Measurements from ENCODE around the gene HAND1. TPM values are rescaled to one million over a fixed set of nuclear protein-coding genes. Genes with fewer than 3 reads are reported as not detected.

The HAND1 gene
- total RNA-seq, 1 experiment from 2014 or later, result not detected

GRCh38 chr5:154435226-154435625 lies 42.8 kb downstream of the HAND1 start:
- H3K4me1 Mint-ChIP-seq (ENCODE audit: insufficient read depth, unreplicated experiment), result no peaks in the 10 kb centered on the region
- ChIA-PET POLR2A (no interaction called here), CTCF (no interaction called here)
- BruUV-seq (replicated peaks), result no TSS peak
- no peak for DNase-seq (ENCODE audit: unreplicated experiment)
- intact Hi-C loops (cut with micrococcal nuclease), result no loop called here
- H3K27me3 Mint-ChIP-seq (ENCODE audit: insufficient read depth, unreplicated experiment), result no peaks in the 10 kb centered on the region
- no peaks in the 10 kb centered on the region for H3K9me3 Mint-ChIP-seq (ENCODE audit: unreplicated experiment)
- no peak overlapping the region for H3K4me3 Mint-ChIP-seq (ENCODE audit: unreplicated experiment)
- peaks cover 49% of the 10 kb centered on the region for H3K36me3 Mint-ChIP-seq (ENCODE audit: insufficient read depth, unreplicated experiment)
- no peak for TF ChIP-seq CTCF (IDR thresholded peaks at IDR 0.05; ENCODE audit: unreplicated experiment)
- H3K27ac Mint-ChIP-seq (ENCODE audit: low read depth, unreplicated experiment), result no peak overlapping the region

GRCh38 chr5:154430961-154431630 lies 46.9 kb downstream of the HAND1 start:
- no peaks in the 10 kb centered on the region for H3K9me3 Mint-ChIP-seq (ENCODE audit: unreplicated experiment)
- ChIA-PET POLR2A (interaction anchor here (1.2 to 1.3 kb wide), 2 partner anchors 15 to 63 kb away, joined by 4 to 6 read pairs; partner anchors contain the start of gene SAP30L), CTCF (interaction anchor here (0.6 to 4.7 kb wide), 11 partner anchors 9 to 1926 kb away, joined by 3 to 31 read pairs (median 5); no protein-coding TSS in a partner anchor)
- H3K4me3 Mint-ChIP-seq (ENCODE audit: unreplicated experiment), result no peak overlapping the region
- intact Hi-C loops (cut with micrococcal nuclease), result no loop called here
- TF ChIP-seq CTCF (IDR thresholded peaks at IDR 0.05; ENCODE audit: unreplicated experiment), result no peak
- H3K36me3 Mint-ChIP-seq (ENCODE audit: insufficient read depth, unreplicated experiment), result peaks cover 19% of the 10 kb centered on the region
- DNase-seq (ENCODE audit: unreplicated experiment), result no peak
- H3K27ac Mint-ChIP-seq (ENCODE audit: low read depth, unreplicated experiment), result no peak overlapping the region
- H3K27me3 Mint-ChIP-seq (ENCODE audit: insufficient read depth, unreplicated experiment), result no peaks in the 10 kb centered on the region
- no peaks in the 10 kb centered on the region for H3K4me1 Mint-ChIP-seq (ENCODE audit: insufficient read depth, unreplicated experiment)
- no TSS peak for BruUV-seq (replicated peaks)

GRCh38 chr5:154430466-154430865 lies 47.6 kb downstream of the HAND1 start:
- DNase-seq (ENCODE audit: unreplicated experiment), result no peak
- POLR2A ChIA-PET, result interaction anchor here (0.9 to 1.3 kb wide), 2 partner anchors 16 to 213 kb away, joined by 3 to 6 read pairs; partner anchors contain the start of gene SAP30L
- Mint-ChIP-seq H3K27ac (ENCODE audit: low read depth, unreplicated experiment) (no peak overlapping the region), H3K4me1 (ENCODE audit: insufficient read depth, unreplicated experiment) (no peaks in the 10 kb centered on the region), H3K4me3 (ENCODE audit: unreplicated experiment) (no peak overlapping the region), H3K36me3 (ENCODE audit: insufficient read depth, unreplicated experiment) (peaks cover 14% of the 10 kb centered on the region), H3K9me3 (ENCODE audit: unreplicated experiment) (no peaks in the 10 kb centered on the region), H3K27me3 (ENCODE audit: insufficient read depth, unreplicated experiment) (no peaks in the 10 kb centered on the region)
- BruUV-seq (replicated peaks), result no TSS peak
- TF ChIP-seq CTCF (IDR thresholded peaks at IDR 0.05; ENCODE audit: unreplicated experiment), result no peak
- CTCF ChIA-PET, result interaction anchor here (0.6 to 4.7 kb wide), 11 partner anchors 9 to 1363 kb away, joined by 3 to 31 read pairs (median 4); no protein-coding TSS in a partner anchor
- intact Hi-C loops (cut with micrococcal nuclease), result no loop called here

- ChIA-PET CTCF (interaction anchor here (0.7 to 4.7 kb wide), 7 partner anchors 8 to 249 kb away, joined by 3 to 31 read pairs (median 3); no protein-coding TSS in a partner anchor), POLR2A (interaction anchor here (0.9 kb wide), 1 partner anchor 212 kb away, joined by 3 read pairs; no protein-coding TSS in a partner anchor)
- Mint-ChIP-seq H3K9me3 (ENCODE audit: unreplicated experiment) (peaks cover 2% of the 10 kb centered on the region), H3K27me3 (ENCODE audit: insufficient read depth, unreplicated experiment) (no peaks in the 10 kb centered on the region), H3K27ac (ENCODE audit: low read depth, unreplicated experiment) (no peak overlapping the region), H3K36me3 (ENCODE audit: insufficient read depth, unreplicated experiment) (peaks cover 14% of the 10 kb centered on the region), H3K4me3 (ENCODE audit: unreplicated experiment) (no peak overlapping the region), H3K4me1 (ENCODE audit: insufficient read depth, unreplicated experiment) (no peaks in the 10 kb centered on the region)
- TF ChIP-seq CTCF (IDR thresholded peaks at IDR 0.05; ENCODE audit: unreplicated experiment), result no peak
- BruUV-seq (replicated peaks), result no TSS peak
- DNase-seq (ENCODE audit: unreplicated experiment), result no peak
- intact Hi-C loops (cut with micrococcal nuclease), result no loop called here
Observed at GRCh38 chr5:154429341-154429740, 48.7 kb downstream of the HAND1 start.

Data from MCF 10A (cell line).